Stimulated activated CD8-positive, alpha-beta memory T cell treated with anti-CD3 and anti-CD28 coated beads, Interleukin-7, amount 100 ng/mL, for 1 hour (primary cell): Measurements from ENCODE around the gene TRIM44.
"Not testable (repeated sequence)": the region's sequence is repeated elsewhere in the genome, so short reads cannot be mapped to it uniquely, and the experiment has no call there.

Experiments
- DNase-seq, 2 donors: peaks; one replicate each; pipeline ENCODE4 v3.0.0-alpha.2; 2020; ENCODE audit warnings: low read depth in 2 of 2

TRIM44 gene

GRCh38 chr11:35751664-35752061, 89.1 kb downstream of the TRIM44 start:
- no peak for DNase-seq

GRCh38 chr11:35752115-35752514, 89.5 kb downstream of the TRIM44 start:
- DNase-seq: no peak

- DNase-seq: not testable (repeated sequence)
Observed at GRCh38 chr11:35753573-35753972, 91.0 kb downstream of the TRIM44 start.

- not testable (repeated sequence) for DNase-seq
Observed at GRCh38 chr11:35759951-35760350, 97.4 kb downstream of the TRIM44 start.

- no peak for DNase-seq
Observed at GRCh38 chr11:35761899-35762298, 99.3 kb downstream of the TRIM44 start.

- no peak for DNase-seq
Observed at GRCh38 chr11:35763301-35763700, 100.7 kb downstream of the TRIM44 start.

GRCh38 chr11:35763765-35764164, 101.2 kb downstream of the TRIM44 start:
- no peak for DNase-seq

GRCh38 chr11:35764417-35764816, 101.8 kb downstream of the TRIM44 start:
- no peak for DNase-seq

- no peak for DNase-seq
Observed at GRCh38 chr11:35765211-35765610, 102.6 kb downstream of the TRIM44 start.

GRCh38 chr11:35766651-35767050, 104.1 kb downstream of the TRIM44 start:
- no peak for DNase-seq

GRCh38 chr11:35770425-35770824, 107.8 kb downstream of the TRIM44 start:
- not testable (repeated sequence) for DNase-seq

GRCh38 chr11:35771722-35772121, 109.1 kb downstream of the TRIM44 start:
- no peak for DNase-seq

GRCh38 chr11:35777241-35777640, 114.7 kb downstream of the TRIM44 start:
- DNase-seq: not testable (repeated sequence)

- DNase-seq: not testable (repeated sequence)
Observed at GRCh38 chr11:35778943-35779342, 116.4 kb downstream of the TRIM44 start.

GRCh38 chr11:35779409-35779808, 116.8 kb downstream of the TRIM44 start:
- DNase-seq: no peak

GRCh38 chr11:35780951-35781860, 118.6 kb downstream of the TRIM44 start:
- no peak for DNase-seq

- no peak for DNase-seq
Observed at GRCh38 chr11:35781861-35782470, 119.4 kb downstream of the TRIM44 start.

- DNase-seq: no peak
Observed at GRCh38 chr11:35783809-35784208, 121.2 kb downstream of the TRIM44 start.

- DNase-seq: no peak
Observed at GRCh38 chr11:35784699-35785098, 122.1 kb downstream of the TRIM44 start.

- DNase-seq: no peak
Observed at GRCh38 chr11:35785287-35786167, 123.0 kb downstream of the TRIM44 start.

- no peak for DNase-seq
Observed at GRCh38 chr11:35786188-35786587, 123.6 kb downstream of the TRIM44 start.

GRCh38 chr11:35787013-35787504, 124.5 kb downstream of the TRIM44 start:
- DNase-seq: no peak
